NT2/D1 (cell line): ENCODE data around the gene ZNF688.

Experiments used
- DNase-seq: peaks from one replicate; pipeline ENCODE4 v3.0.0-alpha.2; 2011; ENCODE audit warnings: low read depth, low spot score
- H3K27me3 ChIP-seq: 2 replicates; pipeline ENCODE4 v1.6.0; 2011; ENCODE audit warnings: mild to moderate bottlenecking; ENCODE audit not compliant: insufficient read length, insufficient read depth
- H3K36me3 ChIP-seq: 2 replicates; pipeline ENCODE4 v1.6.1; 2011; ENCODE audit warnings: mild to moderate bottlenecking, low read length, mixed read lengths; ENCODE audit not compliant: insufficient read depth, insufficient read length
- H3K4me1 ChIP-seq: 2 replicates; pipeline ENCODE4 v1.5.1; 2011; ENCODE audit not compliant: insufficient read depth, insufficient read length
- H3K4me3 ChIP-seq: 2 replicates; pipeline ENCODE4 v1.5.1; 2011; ENCODE audit warnings: low read depth; ENCODE audit not compliant: insufficient read length
- H3K9ac ChIP-seq: 2 replicates; pipeline ENCODE4 v1.6.0; 2011; ENCODE audit warnings: low read depth; ENCODE audit not compliant: insufficient read length
- H3K9me3 ChIP-seq: 2 replicates; pipeline ENCODE4 v1.5.1; 2011; ENCODE audit warnings: mild to moderate bottlenecking, low read length; ENCODE audit not compliant: insufficient read depth
- SUZ12 ChIP-seq: IDR thresholded peaks from 2 replicates; pipeline ENCODE4 v1.6.1; 2011; ENCODE audit not compliant: insufficient read length, insufficient read depth; ENCODE audit errors: extremely low read depth
- YY1 ChIP-seq: IDR thresholded peaks from 2 replicates; pipeline ENCODE4 v1.6.1; 2011; ENCODE audit not compliant: insufficient read length, insufficient read depth
- ZNF274 ChIP-seq: IDR thresholded peaks from 2 replicates; pipeline ENCODE4 v1.6.1; 2011; ENCODE audit warnings: mild to moderate bottlenecking, low read depth, low read length

Gene ZNF688

GRCh38 chr16:30609002-30609925 lies 37.8 kb upstream of the ZNF688 start:
- Histone ChIP-seq H3K4me3 (peak overlapping the region; percentile 95), H3K9ac (peak overlapping the region; percentile 95), H3K36me3 (peaks cover 40% of the 10 kb centered on the region), H3K4me1 (peaks cover 2% of the 10 kb centered on the region), H3K27me3 (no peaks in the 10 kb centered on the region), H3K9me3 (no peaks in the 10 kb centered on the region)
- no peak for DNase-seq
- TF ChIP-seq ZNF274, result no peak
- no peak for TF ChIP-seq YY1
- no peak for TF ChIP-seq SUZ12

GRCh38 chr16:30606004-30606403 lies 34.5 kb upstream of the ZNF688 start:
- no peak for DNase-seq
- Histone ChIP-seq H3K27me3 (no peaks in the 10 kb centered on the region), H3K9ac (no peak overlapping the region), H3K36me3 (peaks cover 54% of the 10 kb centered on the region), H3K4me1 (peaks cover 2% of the 10 kb centered on the region), H3K9me3 (no peaks in the 10 kb centered on the region), H3K4me3 (no peak overlapping the region)
- no peak for TF ChIP-seq ZNF274
- TF ChIP-seq YY1, result no peak
- no peak for TF ChIP-seq SUZ12

GRCh38 chr16:30605158-30605557 lies 33.6 kb upstream of the ZNF688 start:
- Histone ChIP-seq H3K9ac (no peak overlapping the region), H3K27me3 (no peaks in the 10 kb centered on the region), H3K36me3 (peaks cover 54% of the 10 kb centered on the region), H3K9me3 (no peaks in the 10 kb centered on the region), H3K4me3 (no peak overlapping the region), H3K4me1 (peaks cover 2% of the 10 kb centered on the region)
- no peak for DNase-seq
- TF ChIP-seq SUZ12 (no peak), ZNF274 (no peak), YY1 (no peak)

- no peak overlapping the region for H3K9ac ChIP-seq
- H3K36me3 ChIP-seq, result peaks cover 54% of the 10 kb centered on the region
- TF ChIP-seq YY1 (no peak), SUZ12 (no peak), ZNF274 (no peak)
Observed at GRCh38 chr16:30604316-30604947, 32.9 kb upstream of the ZNF688 start.

GRCh38 chr16:30603945-30604315 lies 32.4 kb upstream of the ZNF688 start:
- Histone ChIP-seq H3K4me3 (no peak overlapping the region), H3K9me3 (no peaks in the 10 kb centered on the region), H3K9ac (no peak overlapping the region), H3K36me3 (peaks cover 54% of the 10 kb centered on the region), H3K27me3 (no peaks in the 10 kb centered on the region), H3K4me1 (peaks cover 1% of the 10 kb centered on the region)
- TF ChIP-seq YY1 (no peak), SUZ12 (no peak), ZNF274 (no peak)
- no peak for DNase-seq

More at GRCh38 chr16:30604316-30604947, 32.9 kb upstream of the ZNF688 start:
- no peaks in the 10 kb centered on the region for H3K9me3 ChIP-seq
- DNase-seq, result no peak
- peaks cover 2% of the 10 kb centered on the region for H3K4me1 ChIP-seq
- H3K27me3 ChIP-seq, result no peaks in the 10 kb centered on the region
- H3K4me3 ChIP-seq, result no peak overlapping the region

GRCh38 chr16:30602616-30603277 lies 31.2 kb upstream of the ZNF688 start:
- no peak for TF ChIP-seq YY1
- Histone ChIP-seq H3K36me3 (peaks cover 45% of the 10 kb centered on the region), H3K27me3 (no peaks in the 10 kb centered on the region), H3K4me1 (no peaks in the 10 kb centered on the region), H3K4me3 (no peak overlapping the region), H3K9me3 (no peaks in the 10 kb centered on the region), H3K9ac (no peak overlapping the region)
- no peak for DNase-seq

- no peaks in the 10 kb centered on the region for H3K9me3 ChIP-seq
- H3K27me3 ChIP-seq, result no peaks in the 10 kb centered on the region
- H3K4me1 ChIP-seq, result no peaks in the 10 kb centered on the region
- peaks cover 39% of the 10 kb centered on the region for H3K36me3 ChIP-seq
- no peak for DNase-seq
- H3K9ac ChIP-seq, result no peak overlapping the region
- TF ChIP-seq SUZ12, result no peak
- TF ChIP-seq ZNF274, result no peak
- TF ChIP-seq YY1, result no peak
- H3K4me3 ChIP-seq, result no peak overlapping the region
Observed at GRCh38 chr16:30601966-30602365, 30.5 kb upstream of the ZNF688 start.
